HepG2 (cell line): Measurements from ENCODE around the gene ALOX5AP. TPM values are rescaled to one million over a fixed set of nuclear protein-coding genes. Genes with fewer than 3 reads are reported as not detected.

Experiments used
- AGO2 ChIP-seq: fragments of 200-400 bp; formaldehyde crosslinking; optimal IDR thresholded peaks from 2 replicates; pipeline ENCODE3; 2017; ENCODE audit warnings: mild to moderate bottlenecking, low read depth, low read length, moderate library complexity
- ARID3A ChIP-seq: IDR thresholded peaks from 2 replicates; pipeline ENCODE4 v1.6.1; 2012; ENCODE audit warnings: low read depth, low read length, improper control_type of control experiment
- HIVEP1 ChIP-seq: sonication (generic); formaldehyde crosslinking; IDR thresholded peaks from 2 replicates; pipeline ENCODE4 v1.4.0; 2020; ENCODE audit warnings: mild to moderate bottlenecking, missing genetic modification reagents
- KDM6A ChIP-seq: IDR thresholded peaks from 2 replicates; pipeline ENCODE4 v1.6.1; 2016; ENCODE audit warnings: low read depth
- NFIB ChIP-seq: sonication (generic); formaldehyde crosslinking; IDR thresholded peaks from 2 replicates; pipeline ENCODE4 v1.9.0; 2021; ENCODE audit warnings: missing genetic modification reagents, mild to moderate bottlenecking, borderline replicate concordance
- NFYB ChIP-seq: sonication (generic); formaldehyde crosslinking; IDR thresholded peaks from 2 replicates; pipeline ENCODE4 v1.4.0; 2020; ENCODE audit warnings: missing genetic modification reagents
- RAD51 ChIP-seq: fragments of 450-650 bp; IDR thresholded peaks from 2 replicates; pipeline ENCODE4 v1.6.1; 2016; ENCODE audit warnings: borderline replicate concordance
- SRY ChIP-seq: sonication (generic); formaldehyde crosslinking; IDR thresholded peaks from 2 replicates; pipeline ENCODE4 v1.8.0; 2022; ENCODE audit warnings: mild to moderate bottlenecking, missing genetic modification reagents
- TBX3 ChIP-seq: fragments of 450-650 bp; IDR thresholded peaks from 2 replicates; pipeline ENCODE4 v1.6.1; 2017; ENCODE audit warnings: antibody characterized with exemption, mild to moderate bottlenecking, inconsistent platforms, borderline replicate concordance
- TEAD3 ChIP-seq: optimal IDR thresholded peaks from 2 replicates; pipeline ENCODE3; 2016; ENCODE audit warnings: borderline replicate concordance
- ZFP36 ChIP-seq: fragments of 150-350 bp; IDR thresholded peaks from 2 replicates; pipeline ENCODE4 v1.6.1; 2018; ENCODE audit warnings: borderline replicate concordance, low read length, low read depth; ENCODE audit not compliant: partially characterized antibody
- ZKSCAN1 ChIP-seq: fragments of 150-350 bp; IDR thresholded peaks from 2 replicates; pipeline ENCODE4 v1.6.1; 2014; ENCODE audit warnings: low read length
- ZMAT5 ChIP-seq: sonication (generic); formaldehyde crosslinking; IDR thresholded peaks from 2 replicates; pipeline ENCODE4 v1.5.0; 2020; ENCODE audit warnings: mild to moderate bottlenecking, low read depth, missing genetic modification reagents, borderline replicate concordance
- ZNF24 ChIP-seq: fragments of 450-650 bp; IDR thresholded peaks from 2 replicates; pipeline ENCODE4 v1.6.1; 2017; ENCODE audit warnings: antibody characterized with exemption, mild to moderate bottlenecking
- ZNF468 ChIP-seq: sonication (generic); formaldehyde crosslinking; IDR thresholded peaks from 2 replicates; pipeline ENCODE4 v1.8.0; 2022; ENCODE audit warnings: mild to moderate bottlenecking, moderate library complexity, missing genetic modification reagents
- ZNF614 ChIP-seq: IDR thresholded peaks from 2 replicates; pipeline ENCODE4 v1.6.1; 2018; ENCODE audit warnings: missing biosample characterization, missing genetic modification reagents, inconsistent platforms, borderline replicate concordance
- polyA plus RNA-seq, 8 experiments: library from polyadenylated mRNA; depleted of rRNA in 3 of 8; stranded (reverse) in 7 of 8; unstranded in 1 of 8; fragments of >200 nt; fragmentation: Illumina TruSeq in 4 of 8; extraction: Trizol in 4 of 8; gene quantifications; 2 replicates each; pipeline versions ENCODE4 v1.2.1 to v1.2.3, GENCODE V29; 2011 to 2016; ENCODE audit warnings: low read depth in 4 of 8, missing spikeins in 1 of 8, mixed read lengths in 1 of 8; ENCODE audit not compliant: insufficient read depth in 1 of 8
- total RNA-seq, 5 experiments: library from RNA; depleted of rRNA; stranded (reverse); fragments of >200 nt; fragmentation: Illumina TruSeq; extraction: Trizol; gene quantifications; 2 replicates each; pipeline ENCODE4 v1.2.3, GENCODE V29; 2016; ENCODE audit warnings: low read depth in 1 of 5
- TF ChIP-seq, protein P1 (sequence below): sonication (generic); formaldehyde crosslinking; IDR thresholded peaks from 2 replicates; pipeline ENCODE4 v1.5.0; 2020; ENCODE audit warnings: mild to moderate bottlenecking, missing genetic modification reagents, moderate library complexity
- TF ChIP-seq, protein P2 (sequence below): sonication (generic); formaldehyde crosslinking; IDR thresholded peaks from 2 replicates; pipeline ENCODE4 v1.5.0; 2020; ENCODE audit warnings: missing genetic modification reagents
- TF ChIP-seq, protein P3 (sequence below), 2 experiments: sonication (generic) in 1 of 2; formaldehyde crosslinking in 1 of 2; IDR thresholded peaks; 2 replicates each; pipeline versions ENCODE4 v1.6.1 to v1.9.0; 2014 to 2022; ENCODE audit warnings: antibody characterized with exemption in 1 of 2, borderline replicate concordance in 1 of 2, inconsistent platforms in 1 of 2, low read depth in 1 of 2, missing genetic modification reagents in 1 of 2

Gene ALOX5AP
- total and polyA plus RNA-seq, 2 of the 13 experiments (the other 11 are each of a cell fraction or from before 2014, with no cell fraction given) = 0.97 to 1.2 TPM

- TF ChIP-seq ZNF614 (no peak), ZNF24 (no peak), SRY (CRISPR knock-in tag) (no peak), ZFP36 (peak; percentile 88), TEAD3 (CRISPR knock-in tag) (no peak), NFYB (CRISPR knock-in tag) (no peak), ZKSCAN1 (0 out of 2 replicates have a peak, but pooled peaks have one; percentile 11), KDM6A (CRISPR knock-in tag) (0 out of 2 replicates have a peak, but pooled peaks have one; percentile 22), ZNF468 (CRISPR knock-in tag) (no peak), ZMAT5 (CRISPR knock-in tag) (no peak), RAD51 (no peak), HIVEP1 (no peak), AGO2 (no peak), NFIB (CRISPR knock-in tag) (no peak), ARID3A (no peak), TBX3 (no peak)
- TF ChIP-seq, protein P1, sequence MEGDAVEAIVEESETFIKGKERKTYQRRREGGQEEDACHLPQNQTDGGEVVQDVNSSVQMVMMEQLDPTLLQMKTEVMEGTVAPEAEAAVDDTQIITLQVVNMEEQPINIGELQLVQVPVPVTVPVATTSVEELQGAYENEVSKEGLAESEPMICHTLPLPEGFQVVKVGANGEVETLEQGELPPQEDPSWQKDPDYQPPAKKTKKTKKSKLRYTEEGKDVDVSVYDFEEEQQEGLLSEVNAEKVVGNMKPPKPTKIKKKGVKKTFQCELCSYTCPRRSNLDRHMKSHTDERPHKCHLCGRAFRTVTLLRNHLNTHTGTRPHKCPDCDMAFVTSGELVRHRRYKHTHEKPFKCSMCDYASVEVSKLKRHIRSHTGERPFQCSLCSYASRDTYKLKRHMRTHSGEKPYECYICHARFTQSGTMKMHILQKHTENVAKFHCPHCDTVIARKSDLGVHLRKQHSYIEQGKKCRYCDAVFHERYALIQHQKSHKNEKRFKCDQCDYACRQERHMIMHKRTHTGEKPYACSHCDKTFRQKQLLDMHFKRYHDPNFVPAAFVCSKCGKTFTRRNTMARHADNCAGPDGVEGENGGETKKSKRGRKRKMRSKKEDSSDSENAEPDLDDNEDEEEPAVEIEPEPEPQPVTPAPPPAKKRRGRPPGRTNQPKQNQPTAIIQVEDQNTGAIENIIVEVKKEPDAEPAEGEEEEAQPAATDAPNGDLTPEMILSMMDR = no peak
- TF ChIP-seq, protein P2, sequence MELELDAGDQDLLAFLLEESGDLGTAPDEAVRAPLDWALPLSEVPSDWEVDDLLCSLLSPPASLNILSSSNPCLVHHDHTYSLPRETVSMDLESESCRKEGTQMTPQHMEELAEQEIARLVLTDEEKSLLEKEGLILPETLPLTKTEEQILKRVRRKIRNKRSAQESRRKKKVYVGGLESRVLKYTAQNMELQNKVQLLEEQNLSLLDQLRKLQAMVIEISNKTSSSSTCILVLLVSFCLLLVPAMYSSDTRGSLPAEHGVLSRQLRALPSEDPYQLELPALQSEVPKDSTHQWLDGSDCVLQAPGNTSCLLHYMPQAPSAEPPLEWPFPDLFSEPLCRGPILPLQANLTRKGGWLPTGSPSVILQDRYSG (CRISPR knock-in tag) = no peak
- TF ChIP-seq, protein P3, sequence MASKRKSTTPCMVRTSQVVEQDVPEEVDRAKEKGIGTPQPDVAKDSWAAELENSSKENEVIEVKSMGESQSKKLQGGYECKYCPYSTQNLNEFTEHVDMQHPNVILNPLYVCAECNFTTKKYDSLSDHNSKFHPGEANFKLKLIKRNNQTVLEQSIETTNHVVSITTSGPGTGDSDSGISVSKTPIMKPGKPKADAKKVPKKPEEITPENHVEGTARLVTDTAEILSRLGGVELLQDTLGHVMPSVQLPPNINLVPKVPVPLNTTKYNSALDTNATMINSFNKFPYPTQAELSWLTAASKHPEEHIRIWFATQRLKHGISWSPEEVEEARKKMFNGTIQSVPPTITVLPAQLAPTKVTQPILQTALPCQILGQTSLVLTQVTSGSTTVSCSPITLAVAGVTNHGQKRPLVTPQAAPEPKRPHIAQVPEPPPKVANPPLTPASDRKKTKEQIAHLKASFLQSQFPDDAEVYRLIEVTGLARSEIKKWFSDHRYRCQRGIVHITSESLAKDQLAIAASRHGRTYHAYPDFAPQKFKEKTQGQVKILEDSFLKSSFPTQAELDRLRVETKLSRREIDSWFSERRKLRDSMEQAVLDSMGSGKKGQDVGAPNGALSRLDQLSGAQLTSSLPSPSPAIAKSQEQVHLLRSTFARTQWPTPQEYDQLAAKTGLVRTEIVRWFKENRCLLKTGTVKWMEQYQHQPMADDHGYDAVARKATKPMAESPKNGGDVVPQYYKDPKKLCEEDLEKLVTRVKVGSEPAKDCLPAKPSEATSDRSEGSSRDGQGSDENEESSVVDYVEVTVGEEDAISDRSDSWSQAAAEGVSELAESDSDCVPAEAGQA (IDR thresholded peaks at IDR 0.05; ENCODE audit: low read depth) = no peak
- TF ChIP-seq, protein P3 (CRISPR knock-in tag; IDR thresholded peaks at IDR 0.05; ENCODE audit: borderline replicate concordance) = no peak
- TF ChIP-seq, all 625 proteins: peak for 75
These were observed 69.8 kb downstream of the ALOX5AP start (continued) for GRCh38 chr13:30805132-30805537.
